OCI-LY7 (cell line): ENCODE results near the gene CABP1.

Experiments
- EZH2phosphoT487 ChIP-seq: fragments of 200-600 bp; sonication (generic); IDR thresholded peaks from 2 replicates; pipeline ENCODE4 v1.6.1; 2018; ENCODE audit warnings: low read depth, borderline replicate concordance, mild to moderate bottlenecking, mixed run types, antibody characterized with exemption, low read length, moderate library complexity, mixed read lengths
- TF ChIP-seq, protein P1 (sequence below): fragments of 200-600 bp; sonication (generic); conservative IDR thresholded peaks from 2 replicates; pipeline ENCODE4 v1.5.1; 2014; ENCODE audit warnings: mild to moderate bottlenecking, antibody characterized with exemption, low read length, moderate library complexity, mixed read lengths

DNA sequence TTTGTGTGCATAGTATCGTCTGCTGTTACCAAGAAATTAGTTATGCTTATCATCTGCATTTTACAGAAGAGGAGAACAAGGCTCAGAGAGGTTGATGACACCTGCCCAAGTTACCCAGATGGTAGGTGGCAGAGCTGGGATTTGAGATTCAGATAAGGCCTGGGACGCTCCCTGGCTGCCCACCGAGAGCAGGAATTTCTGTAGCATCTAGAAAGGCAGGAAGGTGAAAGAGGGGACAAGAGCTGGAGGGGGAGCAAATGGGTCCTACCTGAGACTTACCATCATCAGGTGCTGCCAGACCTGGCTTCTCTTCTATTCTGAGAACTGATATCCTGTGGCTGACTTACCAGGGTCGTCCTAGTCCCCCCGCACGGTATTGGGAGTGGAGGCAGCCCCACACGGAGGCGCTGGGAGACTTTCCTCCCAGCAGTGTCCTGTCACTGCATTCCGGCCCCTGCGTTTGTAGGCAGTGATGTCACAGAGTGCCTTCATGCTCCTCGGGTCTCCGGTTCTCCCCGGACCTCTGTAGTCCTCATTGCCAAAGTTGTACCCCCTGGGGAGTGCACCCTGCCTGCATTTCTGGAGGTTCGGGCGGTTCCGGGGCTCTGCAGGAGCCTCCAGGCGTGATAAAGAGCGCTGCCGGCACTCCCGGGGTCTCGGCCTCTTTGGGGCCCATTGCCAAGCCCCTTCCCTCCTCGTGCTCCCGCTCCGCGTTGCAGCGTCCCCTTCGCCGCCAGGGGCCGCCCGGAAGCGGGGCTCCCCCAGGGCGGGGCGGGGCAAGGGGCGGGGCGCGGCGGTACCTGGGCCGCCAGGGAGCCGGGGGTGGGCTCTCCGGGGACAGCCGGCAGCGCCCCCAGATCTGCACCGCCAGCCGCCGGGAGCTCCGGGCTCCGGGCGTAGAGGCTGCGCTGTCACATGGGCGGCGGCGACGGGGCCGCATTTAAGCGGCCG, at the start of gene CABP1:
- TF ChIP-seq, protein P1, sequence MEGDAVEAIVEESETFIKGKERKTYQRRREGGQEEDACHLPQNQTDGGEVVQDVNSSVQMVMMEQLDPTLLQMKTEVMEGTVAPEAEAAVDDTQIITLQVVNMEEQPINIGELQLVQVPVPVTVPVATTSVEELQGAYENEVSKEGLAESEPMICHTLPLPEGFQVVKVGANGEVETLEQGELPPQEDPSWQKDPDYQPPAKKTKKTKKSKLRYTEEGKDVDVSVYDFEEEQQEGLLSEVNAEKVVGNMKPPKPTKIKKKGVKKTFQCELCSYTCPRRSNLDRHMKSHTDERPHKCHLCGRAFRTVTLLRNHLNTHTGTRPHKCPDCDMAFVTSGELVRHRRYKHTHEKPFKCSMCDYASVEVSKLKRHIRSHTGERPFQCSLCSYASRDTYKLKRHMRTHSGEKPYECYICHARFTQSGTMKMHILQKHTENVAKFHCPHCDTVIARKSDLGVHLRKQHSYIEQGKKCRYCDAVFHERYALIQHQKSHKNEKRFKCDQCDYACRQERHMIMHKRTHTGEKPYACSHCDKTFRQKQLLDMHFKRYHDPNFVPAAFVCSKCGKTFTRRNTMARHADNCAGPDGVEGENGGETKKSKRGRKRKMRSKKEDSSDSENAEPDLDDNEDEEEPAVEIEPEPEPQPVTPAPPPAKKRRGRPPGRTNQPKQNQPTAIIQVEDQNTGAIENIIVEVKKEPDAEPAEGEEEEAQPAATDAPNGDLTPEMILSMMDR: peak; percentile 71
- no peak for TF ChIP-seq EZH2phosphoT487
